HG03175 (cell line): ENCODE data around the gene RBM6.
"Not testable (repeated sequence)": the region's sequence is repeated elsewhere in the genome, so short reads cannot be mapped to it uniquely, and the experiment has no call there.

Experiments
- ATAC-seq: cut with Tn5 transposase; IDR thresholded peaks from one replicate; pipeline ENCODE4 v1.9.1; 2021; ENCODE audit warnings: mild to moderate bottlenecking, moderate library complexity; ENCODE audit not compliant: unreplicated experiment

The RBM6 gene

DNA sequence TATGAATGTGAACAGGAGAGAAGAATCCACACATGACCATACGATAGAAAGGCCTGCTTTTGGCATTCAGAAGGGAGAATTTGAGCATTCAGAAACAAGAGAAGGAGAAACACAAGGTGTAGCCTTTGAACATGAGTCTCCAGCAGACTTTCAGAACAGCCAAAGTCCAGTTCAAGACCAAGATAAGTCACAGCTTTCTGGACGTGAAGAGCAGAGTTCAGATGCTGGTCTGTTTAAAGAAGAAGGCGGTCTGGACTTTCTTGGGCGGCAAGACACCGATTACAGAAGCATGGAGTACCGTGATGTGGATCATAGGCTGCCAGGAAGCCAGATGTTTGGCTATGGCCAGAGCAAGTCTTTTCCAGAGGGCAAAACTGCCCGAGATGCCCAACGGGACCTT lies 28.4 kb downstream of the RBM6 start:
- ATAC-seq, result no peak

DNA sequence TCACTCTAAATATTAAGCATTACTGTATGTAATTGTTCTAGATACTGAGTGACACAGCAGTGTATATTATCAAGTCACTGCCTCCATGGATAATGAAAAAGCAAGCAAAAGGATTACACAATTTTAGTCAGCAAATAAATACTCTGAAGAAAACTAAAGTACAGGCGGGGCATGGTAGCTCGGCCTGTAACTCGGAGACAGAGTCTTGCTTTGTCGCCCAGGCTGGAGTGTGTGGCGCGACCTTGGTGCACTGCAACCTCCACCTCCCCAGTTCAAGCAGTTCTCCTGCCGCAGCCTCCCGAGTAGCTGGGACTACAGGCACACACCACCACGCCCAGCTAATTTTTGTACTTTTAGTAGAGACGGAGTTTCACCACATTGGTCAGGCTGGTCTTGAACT lies 32.7 kb downstream of the RBM6 start:
- no peak for ATAC-seq

DNA sequence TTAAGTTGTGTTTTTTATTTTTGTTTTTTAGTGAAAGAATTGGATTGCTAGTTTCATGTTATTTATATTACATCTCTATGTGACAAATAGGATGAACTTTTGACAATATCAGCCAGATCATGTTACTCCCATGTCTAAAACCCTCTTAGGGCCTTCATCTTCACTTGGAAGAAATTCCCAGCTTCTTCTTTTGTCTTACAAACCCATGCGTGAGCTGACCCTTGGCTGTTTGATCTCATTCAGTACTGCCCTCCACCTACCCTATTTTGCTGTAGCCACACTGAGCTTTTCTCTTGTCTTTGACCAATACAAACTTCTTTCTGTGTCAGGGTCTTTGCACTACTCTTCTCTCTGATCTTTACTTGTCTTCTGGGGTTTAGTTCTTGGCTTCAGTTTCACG lies 37.0 kb downstream of the RBM6 start:
- ATAC-seq, result no peak

DNA sequence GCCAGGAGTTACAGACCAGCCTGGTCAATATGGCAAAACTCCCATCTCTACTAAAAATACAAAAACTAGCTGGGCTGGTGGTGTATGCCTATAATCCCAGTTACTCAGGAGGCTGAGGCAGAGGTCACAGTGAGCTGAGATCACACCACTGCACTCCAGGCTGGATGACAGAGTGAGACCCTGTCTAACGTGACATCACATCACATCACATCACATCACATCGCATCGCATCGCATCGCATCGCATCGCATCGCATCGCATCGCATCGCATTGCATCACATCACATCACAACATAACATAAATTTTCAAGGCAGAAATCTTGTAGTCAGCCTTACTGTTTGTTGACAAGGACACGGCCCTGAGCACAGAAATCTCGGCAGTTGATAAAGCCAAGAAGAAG lies 44.4 kb downstream of the RBM6 start:
- ATAC-seq, result no peak

DNA sequence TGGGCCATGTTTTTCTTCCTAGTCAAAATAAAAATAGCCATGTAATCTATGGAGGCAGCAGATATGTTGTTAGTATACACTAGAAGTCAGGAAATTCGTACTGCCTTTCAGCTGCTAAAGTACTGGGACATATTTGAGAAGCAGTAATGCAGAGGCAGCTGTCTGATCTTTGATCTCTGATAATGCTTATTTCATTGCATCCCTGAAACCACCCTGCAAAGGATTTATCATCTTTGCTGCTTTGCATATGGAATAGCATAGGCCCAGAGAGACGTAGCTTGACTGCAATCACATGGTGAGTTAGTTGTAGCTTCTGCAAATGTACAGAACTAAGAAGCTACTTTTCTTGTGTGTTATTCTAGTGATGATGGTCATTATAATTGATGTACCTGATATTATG lies 52.4 kb downstream of the RBM6 start:
- no peak for ATAC-seq

DNA sequence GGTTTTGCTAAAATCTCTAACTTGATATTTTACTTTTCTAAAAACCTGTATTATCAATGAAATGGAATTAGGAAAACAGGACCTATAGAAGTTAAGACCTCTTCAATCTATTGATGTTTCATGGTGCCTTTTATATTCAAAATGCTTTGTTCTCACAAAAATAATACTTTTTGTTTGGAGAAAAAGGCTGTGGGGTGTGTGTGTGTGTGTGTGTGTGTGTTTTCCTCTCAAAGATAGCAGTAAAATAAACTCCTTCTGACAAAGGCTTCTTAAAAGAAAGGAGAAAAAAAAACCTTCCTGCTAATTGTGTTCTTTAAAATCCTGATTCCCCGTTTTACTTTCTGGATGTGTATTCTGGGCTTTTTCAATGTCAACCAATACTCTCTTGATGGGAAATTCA lies 54.5 kb downstream of the RBM6 start:
- no peak for ATAC-seq

DNA sequence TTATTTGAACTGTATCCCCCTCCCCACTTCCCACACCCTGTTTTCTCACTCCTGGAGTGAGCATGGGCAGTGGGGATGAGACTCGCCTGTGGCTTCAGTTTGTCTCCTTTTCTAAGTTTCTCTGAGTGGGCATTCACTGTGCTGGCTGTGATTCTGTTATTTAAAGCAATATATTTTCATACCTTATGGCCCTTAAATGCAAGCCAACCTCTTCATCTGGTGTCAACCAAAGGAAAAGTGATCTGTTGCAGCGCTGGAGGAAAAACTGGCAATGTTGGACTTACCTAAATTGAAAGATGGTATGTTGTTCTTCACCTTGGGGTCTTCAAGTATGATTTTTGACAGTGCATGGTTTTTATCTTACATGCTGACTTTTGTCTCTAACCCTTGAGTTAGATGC lies 56.1 kb downstream of the RBM6 start:
- no peak for ATAC-seq

DNA sequence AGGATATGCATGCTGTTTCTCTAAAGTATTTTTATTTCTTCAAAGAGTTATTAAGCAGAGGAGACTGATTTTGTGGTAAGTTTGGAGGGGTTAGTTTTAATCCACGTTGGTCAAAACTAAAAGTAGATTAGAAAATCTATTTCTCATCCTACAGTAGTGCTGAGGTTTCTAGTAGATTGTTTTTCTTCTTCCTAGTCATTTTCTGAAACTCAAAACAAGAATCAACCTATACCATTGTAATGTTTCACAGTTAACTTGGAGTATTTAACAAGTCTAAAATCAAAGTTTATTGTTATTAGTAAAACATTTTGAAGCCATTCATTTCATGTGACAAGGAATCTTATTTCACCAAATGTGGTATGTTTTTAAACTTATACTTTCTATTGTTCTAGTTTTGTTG lies 57.9 kb downstream of the RBM6 start:
- ATAC-seq, result no peak

DNA sequence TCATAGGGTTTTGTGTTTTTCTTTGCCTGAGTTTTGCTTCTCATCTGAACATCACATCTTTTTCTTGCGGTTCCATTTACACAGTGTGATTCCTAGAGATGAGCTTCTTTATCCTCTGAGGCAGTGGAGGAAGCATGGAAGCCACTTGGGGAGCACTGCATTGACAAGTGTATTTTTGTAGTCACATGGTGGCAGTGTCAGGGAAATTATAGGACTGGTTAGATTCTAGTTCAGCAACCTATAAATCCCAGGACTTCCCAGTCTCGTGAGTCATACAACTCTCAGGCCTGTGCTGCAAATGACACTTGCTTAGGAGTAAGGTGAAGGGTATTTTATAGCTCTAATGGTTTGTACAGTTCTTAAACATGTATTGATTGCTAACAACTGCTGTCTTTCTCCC lies 58.4 kb downstream of the RBM6 start:
- ATAC-seq, result no peak

DNA sequence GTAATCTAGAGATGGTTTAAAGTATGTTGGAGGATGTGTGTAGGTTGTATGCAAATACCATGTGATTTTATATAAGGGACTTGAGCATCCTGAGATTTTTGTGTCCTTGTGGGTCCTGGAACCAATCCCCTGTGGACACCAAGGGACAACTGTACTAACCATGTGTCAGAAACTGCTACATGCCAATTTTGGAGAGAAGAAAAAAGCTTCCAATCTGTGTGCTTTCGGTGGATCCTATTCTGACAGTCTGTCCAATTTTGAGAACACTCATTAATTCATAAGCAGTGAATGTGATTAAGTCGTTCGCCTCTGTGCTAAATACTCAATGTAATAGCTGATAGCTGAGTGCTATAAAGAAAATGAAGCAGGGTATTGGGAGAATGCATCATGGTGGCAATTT lies 61.6 kb downstream of the RBM6 start:
- no peak for ATAC-seq

DNA sequence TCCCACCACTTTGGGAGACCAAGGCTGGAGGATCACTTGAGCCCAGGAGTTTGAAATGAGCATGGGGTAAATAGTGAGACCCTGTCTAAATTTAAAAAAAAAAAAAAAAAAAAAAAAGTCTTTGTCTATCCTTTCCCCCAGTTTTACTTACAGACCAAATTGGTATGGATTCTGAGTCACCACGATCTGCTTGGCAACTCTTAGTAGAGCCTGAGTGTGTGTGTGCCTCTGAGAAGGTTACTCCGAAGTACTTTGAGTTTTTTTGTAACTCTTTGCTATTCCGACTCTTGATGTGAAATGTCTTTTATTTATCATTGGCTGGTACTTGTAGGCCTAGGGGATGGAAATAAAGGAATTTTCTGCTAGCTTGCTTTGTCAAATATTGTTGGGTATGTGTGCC lies 63.3 kb downstream of the RBM6 start:
- no peak for ATAC-seq

DNA sequence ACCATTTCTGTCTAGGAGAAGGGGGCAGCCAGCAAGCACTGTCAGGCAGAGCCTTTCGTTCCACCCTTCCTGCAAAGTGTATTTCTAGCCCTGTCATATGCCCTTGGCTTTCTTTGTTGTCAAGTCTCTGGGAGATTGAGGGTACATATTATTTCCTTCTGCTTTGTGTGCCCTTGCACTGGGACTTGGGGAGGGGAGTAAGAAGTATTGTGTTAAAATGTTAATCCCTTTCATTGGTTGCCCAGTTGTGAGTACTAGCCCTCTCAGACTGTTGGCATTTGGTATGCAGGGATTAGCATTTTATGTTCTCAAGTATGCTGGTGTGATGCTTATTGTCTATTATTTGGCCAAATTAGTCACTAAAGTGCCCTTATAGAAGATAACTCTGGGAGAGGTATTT lies 63.9 kb downstream of the RBM6 start:
- ATAC-seq, result no peak

DNA sequence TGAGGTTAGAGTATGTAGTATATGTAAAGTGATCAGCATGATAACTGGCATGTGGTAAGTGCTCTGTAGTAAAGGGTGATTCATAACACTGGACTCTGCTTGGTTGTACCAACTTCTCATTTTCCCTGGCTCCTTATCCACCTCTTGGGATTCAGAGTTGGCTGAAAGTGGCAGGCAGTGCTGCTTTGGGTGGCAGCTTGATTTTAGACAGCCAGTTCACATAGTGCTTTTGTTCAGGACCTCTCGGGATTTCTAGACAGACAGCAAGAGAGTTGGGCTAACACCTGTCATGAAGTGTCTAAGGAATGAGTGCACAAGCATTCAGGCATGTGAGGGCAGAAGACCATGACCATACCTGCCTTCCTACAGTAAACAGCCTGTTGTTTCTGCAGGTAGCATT lies 69.0 kb downstream of the RBM6 start:
- no peak for ATAC-seq

DNA sequence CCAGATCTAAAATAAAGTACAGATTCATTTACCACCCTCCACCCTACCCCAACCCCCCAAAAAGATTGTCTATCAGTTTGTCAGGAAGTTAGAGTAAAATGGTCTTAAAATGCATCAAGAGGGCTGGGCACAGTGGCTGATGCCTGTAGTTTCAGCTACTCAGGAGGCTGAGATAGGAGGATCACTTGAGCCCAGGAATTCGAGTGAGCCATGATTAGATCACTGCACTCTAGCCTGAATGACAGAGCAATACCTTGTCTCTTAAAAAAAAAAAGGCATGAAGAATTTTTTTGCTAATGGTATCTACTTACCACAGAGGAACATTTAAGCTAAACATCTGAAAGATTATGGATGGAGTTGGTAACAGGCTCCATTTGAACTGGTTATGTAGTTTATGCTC lies 71.0 kb downstream of the RBM6 start:
- no peak for ATAC-seq

DNA sequence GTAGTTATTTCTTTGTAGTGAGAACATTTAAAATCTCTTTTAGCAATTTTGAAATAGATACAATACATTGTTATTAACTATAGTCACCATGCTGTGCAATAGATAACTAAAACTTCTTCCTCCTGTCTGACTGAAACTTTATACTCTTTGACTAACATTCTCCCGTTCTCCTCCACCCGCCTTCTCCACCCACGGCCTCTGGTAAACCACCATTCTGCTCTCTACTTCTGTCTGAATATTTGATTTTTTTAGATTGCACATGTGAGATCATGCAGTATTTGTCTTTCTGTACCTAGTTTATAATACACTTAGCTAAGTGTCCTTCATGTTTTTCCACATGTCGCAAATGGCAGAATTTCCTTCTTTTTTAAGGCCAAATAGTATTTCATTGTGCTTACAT lies 76.0 kb downstream of the RBM6 start:
- ATAC-seq, result no peak

DNA sequence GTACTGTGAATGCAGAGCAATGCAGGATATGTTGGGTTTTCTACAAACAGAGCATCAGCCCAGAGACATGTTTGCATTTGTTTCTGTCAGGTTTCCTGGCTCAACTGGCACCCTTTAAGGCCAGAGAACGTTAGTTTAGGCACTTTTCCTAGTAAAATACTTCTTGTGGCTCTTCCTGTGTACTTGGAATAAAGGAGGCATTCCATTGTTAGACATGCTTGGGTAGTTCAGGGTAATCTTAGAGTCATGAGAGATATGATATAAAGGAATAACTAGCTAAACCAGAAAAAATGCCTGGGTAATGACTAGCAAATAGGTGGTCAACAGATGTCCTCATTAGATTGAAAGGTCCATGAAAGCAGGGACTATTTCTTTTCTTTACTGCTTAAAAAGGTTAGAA lies 88.4 kb downstream of the RBM6 start:
- no peak for ATAC-seq

DNA sequence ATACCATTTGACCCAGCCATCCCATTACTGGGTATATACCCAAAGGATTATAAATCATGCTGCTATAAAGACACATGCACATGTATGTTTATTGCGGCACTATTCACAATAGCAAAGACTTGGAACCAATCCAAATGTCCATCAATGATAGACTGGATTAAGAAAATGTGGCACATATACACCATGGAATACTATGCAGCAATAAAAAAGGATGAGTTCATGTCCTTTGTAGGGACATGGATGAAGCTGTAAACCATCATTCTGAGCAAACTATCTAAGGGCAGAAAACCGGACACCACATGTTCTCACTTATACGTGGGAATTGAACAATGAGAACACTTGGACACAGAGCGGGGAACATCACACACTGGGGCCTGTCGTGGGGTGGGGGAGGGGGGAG lies 91.3 kb downstream of the RBM6 start:
- ATAC-seq, result not testable (repeated sequence)

DNA sequence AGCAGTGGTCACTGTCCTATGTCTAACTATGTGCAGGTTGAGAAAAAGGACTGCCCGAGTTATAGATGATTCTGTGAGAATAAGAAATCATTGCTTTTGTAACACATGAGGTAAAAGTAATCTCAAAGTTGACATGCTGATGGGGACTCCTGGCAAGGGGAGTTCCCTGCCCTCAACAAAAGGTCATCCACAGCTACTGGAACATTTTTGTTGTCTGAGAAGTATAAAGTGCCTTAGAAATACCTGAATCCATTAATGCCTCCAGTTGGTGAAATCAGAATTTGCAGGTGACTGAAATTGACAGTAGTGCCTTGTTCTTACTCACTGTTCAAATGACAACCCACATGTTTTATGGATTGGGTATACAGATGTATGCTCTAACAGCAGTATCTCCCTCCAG lies 105.0 kb downstream of the RBM6 start:
- ATAC-seq, result no peak

DNA sequence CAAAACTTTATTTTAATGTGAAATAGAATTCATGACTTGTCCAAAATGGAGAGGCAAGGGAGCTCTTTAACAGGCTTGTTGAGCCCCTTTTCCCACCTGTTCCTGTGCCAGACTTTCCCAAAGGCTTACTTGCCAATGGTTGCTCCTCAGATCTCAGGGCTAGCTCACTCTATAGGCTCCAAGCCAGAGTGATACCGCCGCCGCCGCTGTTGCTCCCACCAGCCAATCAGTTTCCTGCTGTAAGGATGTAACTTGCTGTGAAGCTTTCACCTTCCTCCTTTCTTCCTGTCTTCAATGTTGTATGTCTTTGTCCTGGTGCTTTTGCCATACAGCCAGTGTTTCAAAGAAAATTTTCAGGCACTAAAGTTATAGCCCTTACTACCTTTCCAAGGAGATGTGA lies 107.5 kb downstream of the RBM6 start:
- ATAC-seq, result no peak

DNA sequence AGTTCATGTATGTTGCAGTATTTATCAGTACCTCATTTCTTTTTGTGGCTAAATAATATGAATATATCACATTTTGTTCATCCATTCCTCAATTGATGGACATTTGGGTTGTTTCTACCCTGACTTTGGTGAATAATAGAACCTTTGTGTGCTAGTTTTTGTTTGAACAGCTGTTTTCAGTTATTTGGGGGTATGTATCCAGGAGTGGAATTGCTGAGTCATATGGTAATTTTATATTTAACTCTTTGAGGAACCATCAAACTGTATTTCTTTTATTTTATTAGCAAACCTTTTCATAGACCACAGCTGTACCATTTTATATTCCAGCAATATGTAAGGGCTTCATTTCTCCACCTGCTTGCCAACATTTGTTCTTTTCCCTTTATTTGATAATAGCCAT lies 110.4 kb downstream of the RBM6 start:
- ATAC-seq, result no peak

DNA sequence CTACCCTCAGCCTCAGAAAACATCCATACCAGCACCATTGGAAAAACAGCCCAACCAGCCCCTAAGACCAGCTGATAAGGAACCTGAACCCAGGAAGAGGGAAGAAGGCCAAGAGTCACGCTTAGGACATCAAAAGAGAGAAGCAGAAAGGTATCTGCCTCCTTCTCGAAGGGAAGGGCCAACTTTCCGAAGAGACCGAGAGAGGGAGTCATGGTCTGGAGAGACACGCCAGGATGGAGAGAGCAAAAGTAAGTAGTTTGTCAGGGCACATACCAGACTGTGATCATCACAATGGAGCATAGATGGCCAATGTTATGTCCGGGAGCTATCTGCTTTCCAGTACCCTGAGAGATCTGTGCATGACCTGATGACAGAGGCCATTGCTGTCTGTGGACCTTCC lies 117.8 kb downstream of the RBM6 start:
- no peak for ATAC-seq

DNA sequence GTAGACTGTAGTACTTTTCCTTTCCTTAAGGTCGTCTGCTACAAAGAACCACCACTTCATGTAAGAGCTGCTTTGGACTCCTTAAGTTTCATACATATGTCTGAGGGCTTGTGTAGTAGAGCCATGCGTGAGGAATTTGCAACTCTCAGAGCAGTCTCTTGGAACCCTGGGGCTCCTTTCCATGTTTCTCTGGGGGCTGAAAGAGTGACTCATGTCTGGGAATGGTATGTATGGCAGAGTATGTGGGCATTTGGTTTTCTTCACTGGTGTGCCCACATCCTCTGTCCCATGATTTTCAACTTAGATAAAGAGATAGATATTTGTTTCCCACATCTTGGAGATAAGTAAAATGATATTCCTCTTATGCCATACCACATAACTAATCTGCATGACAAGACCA lies 128.2 kb downstream of the RBM6 start:
- ATAC-seq, result no peak

DNA sequence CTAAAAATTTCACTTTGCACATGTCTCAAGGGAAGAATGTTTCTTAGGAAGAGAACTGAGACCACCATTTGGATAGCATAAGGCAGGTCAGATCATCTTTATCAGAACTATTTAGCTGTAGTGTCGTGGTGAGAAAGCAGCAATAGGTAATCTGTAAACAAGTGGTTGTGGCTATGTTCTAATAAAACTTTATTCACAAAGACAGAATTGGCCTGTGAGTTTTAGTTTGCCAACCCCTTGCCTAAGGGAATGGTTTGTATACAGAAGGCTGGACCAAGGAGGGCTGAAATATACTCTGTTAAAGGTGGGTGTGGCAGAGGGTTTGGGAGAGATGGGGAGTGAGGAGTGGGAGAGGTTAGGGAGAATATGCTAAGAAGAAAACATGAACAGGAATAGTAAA lies 138.1 kb downstream of the RBM6 start:
- ATAC-seq, result no peak

DNA sequence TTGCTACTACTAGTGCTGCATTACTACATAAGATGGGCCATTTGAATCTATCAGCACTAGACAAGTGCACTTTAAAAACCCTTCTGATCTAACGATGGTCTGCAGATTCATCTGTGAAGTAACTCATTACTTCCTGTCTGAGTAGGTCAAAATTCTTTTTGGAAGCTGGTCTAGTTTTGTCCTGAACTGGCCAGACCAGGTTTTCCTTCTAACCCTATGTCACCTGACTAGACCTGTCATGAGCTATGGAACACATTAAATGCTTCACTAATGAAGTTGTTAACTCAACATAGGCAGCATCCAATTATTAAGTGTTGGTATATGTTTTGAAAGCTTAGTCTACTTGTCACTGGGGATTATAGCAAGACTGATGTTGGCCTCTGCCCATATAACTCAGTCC lies 138.7 kb downstream of the RBM6 start:
- no peak for ATAC-seq
